ENCODE data around the gene ZNF491.

Gene ZNF491

DNA sequence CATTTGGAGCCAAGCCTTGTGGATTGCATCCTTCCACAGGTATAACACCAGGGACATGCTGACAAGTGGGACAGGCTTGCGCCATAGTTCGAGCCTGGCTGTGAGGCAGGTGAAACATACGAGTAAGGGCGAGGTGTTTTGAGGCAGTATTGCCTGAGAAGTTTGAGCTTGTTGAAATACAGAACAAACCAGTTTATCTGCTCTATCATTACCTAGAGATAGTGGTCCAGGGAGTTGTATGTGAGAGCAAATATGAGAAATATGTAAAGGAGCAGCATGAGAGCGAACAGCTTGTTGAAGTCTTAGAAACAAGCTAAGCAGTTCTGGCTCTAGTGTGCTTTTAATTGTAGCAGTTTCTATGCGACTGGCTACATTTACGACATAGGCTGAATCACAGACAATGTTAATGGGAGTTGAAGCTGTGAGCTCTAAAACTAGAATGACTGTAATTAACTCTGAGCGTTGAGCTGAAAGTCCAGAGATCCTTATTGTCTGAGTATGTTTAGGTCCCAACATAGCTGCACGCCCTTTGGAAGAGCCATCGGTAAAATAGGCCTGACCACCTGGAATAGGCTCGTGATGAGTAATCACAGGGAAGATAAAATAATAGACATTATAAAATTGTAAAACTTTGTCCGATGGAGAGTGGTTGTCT lies 58.4 kb downstream of the ZNF491 start:
- TF ChIP-seq SUZ12 (IDR thresholded peaks at IDR 0.05; ENCODE audit: extremely low read depth, insufficient read depth, insufficient read length), result no peak
- no peak for TF ChIP-seq YY1 (IDR thresholded peaks at IDR 0.05; ENCODE audit: insufficient read depth, insufficient read length)
- no peak for TF ChIP-seq ZNF274 (IDR thresholded peaks at IDR 0.05; ENCODE audit: low read depth, low read length)
- Histone ChIP-seq H3K9me3 (ENCODE audit: insufficient read depth, low read length) (peaks cover 3% of the 10 kb centered on the region; the same call in 1 of the 2 replicates), H3K36me3 (ENCODE audit: insufficient read depth, insufficient read length, low read length) (peaks cover 15% of the 10 kb centered on the region), H3K4me1 (ENCODE audit: insufficient read depth, insufficient read length) (no peaks in the 10 kb centered on the region), H3K4me3 (ENCODE audit: insufficient read length, low read depth) (no peak overlapping the region), H3K27me3 (ENCODE audit: insufficient read depth, insufficient read length) (no peaks in the 10 kb centered on the region), H3K9ac (ENCODE audit: insufficient read length, low read depth) (no peak overlapping the region)
- DNase-seq (ENCODE audit: low read depth, low spot score), result no peak
